Ishikawa (cell line): ENCODE results near the gene PCDHGA1.

ENCODE experiments used
- CEBPB ChIP-seq: IDR thresholded peaks from 2 replicates; pipeline ENCODE4 v1.6.1; 2012
- CREB1 ChIP-seq: IDR thresholded peaks from 2 replicates; pipeline ENCODE4 v1.6.1; 2012; ENCODE audit warnings: low read depth
- EP300 ChIP-seq: IDR thresholded peaks from 2 replicates; pipeline ENCODE4 v1.6.1; 2012; ENCODE audit warnings: borderline replicate concordance
- FOXM1 ChIP-seq: IDR thresholded peaks from 2 replicates; pipeline ENCODE4 v1.6.1; 2012; ENCODE audit warnings: low read depth, borderline replicate concordance
- RAD21 ChIP-seq: IDR thresholded peaks from 2 replicates; pipeline ENCODE4 v1.6.1; 2012; ENCODE audit warnings: low read depth
- TAF1 ChIP-seq: IDR thresholded peaks from 2 replicates; pipeline ENCODE4 v1.6.1; 2012; ENCODE audit warnings: low read depth, mild to moderate bottlenecking
- TCF12 ChIP-seq: IDR thresholded peaks from 2 replicates; pipeline ENCODE4 v1.6.1; 2012; ENCODE audit warnings: low read depth
- YY1 ChIP-seq: IDR thresholded peaks from 2 replicates; pipeline ENCODE4 v1.6.1; 2012; ENCODE audit warnings: low read depth
- ZBTB7A ChIP-seq: IDR thresholded peaks from 2 replicates; pipeline ENCODE4 v1.6.1; 2012; ENCODE audit warnings: low read depth
- TF ChIP-seq, protein P1 (sequence below): IDR thresholded peaks from 2 replicates; pipeline ENCODE4 v1.6.1; 2012; ENCODE audit warnings: low read depth, mild to moderate bottlenecking
- TF ChIP-seq, protein P2 (sequence below): IDR thresholded peaks from 2 replicates; pipeline ENCODE4 v1.6.1; 2012

DNA sequence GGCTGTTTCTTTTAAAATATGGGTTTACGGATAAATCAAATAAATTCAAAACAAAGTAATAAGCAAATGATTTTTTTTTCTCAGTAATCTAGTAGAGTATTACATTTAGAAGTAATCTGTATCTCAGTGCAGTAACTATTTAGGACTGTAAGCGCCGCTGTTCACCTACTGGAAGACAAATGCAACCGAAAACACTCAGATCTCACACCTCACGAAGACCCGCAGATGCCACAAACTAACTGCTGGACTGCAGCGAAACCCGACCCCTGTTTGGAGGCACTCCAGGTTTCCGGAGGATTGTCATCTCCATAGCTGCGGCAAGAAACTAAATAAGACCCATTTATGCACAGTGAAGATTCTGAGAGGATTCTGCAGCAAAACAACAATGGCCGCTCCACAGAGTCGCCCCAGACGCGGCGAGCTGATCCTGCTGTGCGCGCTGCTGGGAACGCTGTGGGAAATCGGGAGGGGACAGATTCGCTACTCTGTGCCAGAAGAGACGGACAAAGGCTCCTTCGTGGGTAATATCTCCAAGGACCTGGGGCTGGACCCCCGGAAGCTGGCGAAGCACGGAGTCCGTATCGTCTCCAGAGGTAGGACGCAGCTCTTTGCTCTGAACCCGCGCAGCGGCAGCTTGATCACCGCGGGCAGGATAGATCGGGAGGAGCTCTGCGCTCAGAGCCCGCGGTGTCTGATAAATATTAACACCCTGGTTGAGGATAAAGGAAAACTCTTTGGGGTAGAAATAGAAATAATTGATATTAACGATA, 62.3 kb downstream of the PCDHGA1 start, which contains the start of gene PCDHGA8:
- TF ChIP-seq, protein P1, sequence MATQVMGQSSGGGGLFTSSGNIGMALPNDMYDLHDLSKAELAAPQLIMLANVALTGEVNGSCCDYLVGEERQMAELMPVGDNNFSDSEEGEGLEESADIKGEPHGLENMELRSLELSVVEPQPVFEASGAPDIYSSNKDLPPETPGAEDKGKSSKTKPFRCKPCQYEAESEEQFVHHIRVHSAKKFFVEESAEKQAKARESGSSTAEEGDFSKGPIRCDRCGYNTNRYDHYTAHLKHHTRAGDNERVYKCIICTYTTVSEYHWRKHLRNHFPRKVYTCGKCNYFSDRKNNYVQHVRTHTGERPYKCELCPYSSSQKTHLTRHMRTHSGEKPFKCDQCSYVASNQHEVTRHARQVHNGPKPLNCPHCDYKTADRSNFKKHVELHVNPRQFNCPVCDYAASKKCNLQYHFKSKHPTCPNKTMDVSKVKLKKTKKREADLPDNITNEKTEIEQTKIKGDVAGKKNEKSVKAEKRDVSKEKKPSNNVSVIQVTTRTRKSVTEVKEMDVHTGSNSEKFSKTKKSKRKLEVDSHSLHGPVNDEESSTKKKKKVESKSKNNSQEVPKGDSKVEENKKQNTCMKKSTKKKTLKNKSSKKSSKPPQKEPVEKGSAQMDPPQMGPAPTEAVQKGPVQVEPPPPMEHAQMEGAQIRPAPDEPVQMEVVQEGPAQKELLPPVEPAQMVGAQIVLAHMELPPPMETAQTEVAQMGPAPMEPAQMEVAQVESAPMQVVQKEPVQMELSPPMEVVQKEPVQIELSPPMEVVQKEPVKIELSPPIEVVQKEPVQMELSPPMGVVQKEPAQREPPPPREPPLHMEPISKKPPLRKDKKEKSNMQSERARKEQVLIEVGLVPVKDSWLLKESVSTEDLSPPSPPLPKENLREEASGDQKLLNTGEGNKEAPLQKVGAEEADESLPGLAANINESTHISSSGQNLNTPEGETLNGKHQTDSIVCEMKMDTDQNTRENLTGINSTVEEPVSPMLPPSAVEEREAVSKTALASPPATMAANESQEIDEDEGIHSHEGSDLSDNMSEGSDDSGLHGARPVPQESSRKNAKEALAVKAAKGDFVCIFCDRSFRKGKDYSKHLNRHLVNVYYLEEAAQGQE, result no peak
- TF ChIP-seq TAF1 (no peak), EP300 (no peak), RAD21 (peak; percentile 21; the same call in 1 of the 2 replicates), ZBTB7A (no peak), YY1 (no peak), CEBPB (no peak), CREB1 (no peak), TCF12 (no peak), FOXM1 (no peak)
- TF ChIP-seq, protein P2, sequence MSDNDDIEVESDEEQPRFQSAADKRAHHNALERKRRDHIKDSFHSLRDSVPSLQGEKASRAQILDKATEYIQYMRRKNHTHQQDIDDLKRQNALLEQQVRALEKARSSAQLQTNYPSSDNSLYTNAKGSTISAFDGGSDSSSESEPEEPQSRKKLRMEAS, result 0 out of 2 replicates have a peak, but pooled peaks have one; percentile 24
